Gastroesophageal sphincter (tissue), 3 donors: ENCODE results near the gene BPIFA2.

ENCODE experiments used
- CTCF ChIP-seq, 4 experiments: fragments of 200-600 bp in 2 of 4; fragments of 450-650 bp in 2 of 4; sonication (generic) in 1 of 4; IDR thresholded peaks; one replicate each; pipeline ENCODE4 v1.5.1; 2017 to 2019; ENCODE audit warnings: antibody characterized with exemption in 4 of 4, mild to moderate bottlenecking in 2 of 4, moderate library complexity in 2 of 4
- EP300 ChIP-seq: sonication (generic); formaldehyde crosslinking; IDR thresholded peaks from one replicate; pipeline ENCODE4 v1.6.1; 2017; ENCODE audit warnings: antibody characterized with exemption, mild to moderate bottlenecking
- POLR2A ChIP-seq, 2 donors: fragments of 450-650 bp; IDR thresholded peaks; one replicate each; pipeline ENCODE4 v1.6.1; 2017; ENCODE audit warnings: antibody characterized with exemption in 2 of 2, mild to moderate bottlenecking in 2 of 2, moderate library complexity in 1 of 2
- POLR2AphosphoS5 ChIP-seq: sonication (generic); formaldehyde crosslinking; IDR thresholded peaks from one replicate; pipeline ENCODE4 v1.6.1; 2017; ENCODE audit warnings: antibody characterized with exemption

- TF ChIP-seq CTCF (IDR thresholded peaks at IDR 0.05) (no peak), EP300 (no peak), POLR2A (IDR thresholded peaks at IDR 0.05) (no peak), POLR2AphosphoS5 (no peak)
Observed at GRCh38 chr20:33131949-33132473, 35.9 kb upstream of the BPIFA2 start.
